ENCODE data around the gene SDHA.

- TF ChIP-seq SRF (IDR thresholded peaks at IDR 0.05; ENCODE audit: low read depth in 2 of 2, low read length in 2 of 2) (no peak), POLR2A (IDR thresholded peaks at IDR 0.05; ENCODE audit: low read depth, low read length) (no peak)
These were observed 68.0 kb downstream of the SDHA start for GRCh38 chr5:285991-286557.

Data from GM12878 (cell line).